Measurements from ENCODE around the gene TNFSF12. TPM values are rescaled to one million over a fixed set of nuclear protein-coding genes. Genes with fewer than 3 reads are reported as not detected.
A peak's percentile ranks its signal among the peaks of the same experiment; 100 is the strongest.

Gene TNFSF12, protein sequence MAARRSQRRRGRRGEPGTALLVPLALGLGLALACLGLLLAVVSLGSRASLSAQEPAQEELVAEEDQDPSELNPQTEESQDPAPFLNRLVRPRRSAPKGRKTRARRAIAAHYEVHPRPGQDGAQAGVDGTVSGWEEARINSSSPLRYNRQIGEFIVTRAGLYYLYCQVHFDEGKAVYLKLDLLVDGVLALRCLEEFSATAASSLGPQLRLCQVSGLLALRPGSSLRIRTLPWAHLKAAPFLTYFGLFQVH
- total RNA-seq (2014; rRNA removed; shearing (Covaris generic)): 8.8 and 9.2 TPM in 2 replicates

DNA sequence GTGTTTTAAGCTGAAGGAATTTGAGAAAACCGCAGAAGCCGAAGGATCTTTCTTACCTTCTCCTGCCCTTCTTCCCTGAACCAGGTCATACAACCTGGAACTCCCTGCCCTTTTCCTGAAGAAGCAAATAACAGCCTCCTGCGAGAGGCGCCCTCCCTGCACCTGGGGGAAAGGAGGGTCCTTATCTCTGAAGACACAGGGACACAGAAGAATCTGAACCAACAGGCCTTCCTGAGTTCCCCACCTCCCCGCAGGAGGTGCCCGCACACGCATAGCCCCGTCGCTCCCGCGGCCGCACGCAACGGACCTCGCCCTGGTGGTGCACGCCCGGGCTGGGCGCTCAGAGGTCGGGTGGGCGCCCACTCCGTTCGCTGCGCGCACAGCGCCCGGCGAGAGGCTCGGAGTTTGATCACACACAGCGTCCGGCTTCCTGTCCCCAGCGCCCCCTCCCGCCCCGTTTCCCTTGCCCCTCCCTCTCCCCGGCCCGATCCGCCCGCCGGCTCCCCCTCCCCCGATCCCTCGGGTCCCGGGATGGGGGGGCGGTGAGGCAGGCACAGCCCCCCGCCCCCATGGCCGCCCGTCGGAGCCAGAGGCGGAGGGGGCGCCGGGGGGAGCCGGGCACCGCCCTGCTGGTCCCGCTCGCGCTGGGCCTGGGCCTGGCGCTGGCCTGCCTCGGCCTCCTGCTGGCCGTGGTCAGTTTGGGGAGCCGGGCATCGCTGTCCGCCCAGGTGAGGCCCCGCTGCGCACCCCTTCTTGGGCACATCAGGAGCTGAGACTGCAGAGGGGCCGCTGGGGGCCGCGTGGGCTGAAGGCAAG, at the start of gene TNFSF12:
TNFSF12 (plus strand) TSS at position 474 of the 816 bp plus-strand sequence; CDS start at position 570, 96 bp downstream.
- peak; percentile 36 for DNase-seq (ENCODE audit: low read depth)

DNA sequence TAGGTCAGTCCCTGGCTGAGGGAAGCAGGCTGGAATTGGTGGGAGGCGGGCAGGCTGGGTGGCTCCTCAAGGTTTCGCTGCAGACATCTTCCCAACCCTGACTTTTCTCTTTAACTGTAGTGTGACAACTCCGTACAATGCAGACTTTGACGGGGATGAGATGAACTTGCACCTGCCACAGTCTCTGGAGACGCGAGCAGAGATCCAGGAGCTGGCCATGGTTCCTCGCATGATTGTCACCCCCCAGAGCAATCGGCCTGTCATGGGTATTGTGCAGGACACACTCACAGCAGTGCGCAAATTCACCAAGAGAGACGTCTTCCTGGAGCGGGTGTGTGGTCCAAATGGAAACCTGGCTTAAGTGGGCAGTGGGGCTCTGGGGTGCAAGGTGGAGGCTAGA, 49.7 kb upstream of the TNFSF12 start:
- DNase-seq (ENCODE audit: low read depth): no peak

DNA sequence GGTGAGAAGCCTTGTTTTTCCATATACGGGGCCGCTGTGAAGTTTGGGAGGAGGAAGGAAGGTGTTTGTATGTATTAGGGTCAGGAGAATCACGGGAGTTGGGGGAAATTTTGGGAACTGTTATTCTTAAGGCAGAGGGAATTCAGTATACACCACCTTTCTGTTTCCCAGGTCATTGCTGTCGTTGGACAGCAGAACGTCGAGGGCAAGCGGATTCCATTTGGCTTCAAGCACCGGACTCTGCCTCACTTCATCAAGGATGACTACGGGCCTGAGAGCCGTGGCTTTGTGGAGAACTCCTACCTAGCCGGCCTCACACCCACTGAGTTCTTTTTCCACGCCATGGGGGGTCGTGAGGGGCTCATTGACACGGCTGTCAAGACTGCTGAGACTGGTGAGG, 47.1 kb upstream of the TNFSF12 start:
- no peak for DNase-seq (ENCODE audit: low read depth)

DNA sequence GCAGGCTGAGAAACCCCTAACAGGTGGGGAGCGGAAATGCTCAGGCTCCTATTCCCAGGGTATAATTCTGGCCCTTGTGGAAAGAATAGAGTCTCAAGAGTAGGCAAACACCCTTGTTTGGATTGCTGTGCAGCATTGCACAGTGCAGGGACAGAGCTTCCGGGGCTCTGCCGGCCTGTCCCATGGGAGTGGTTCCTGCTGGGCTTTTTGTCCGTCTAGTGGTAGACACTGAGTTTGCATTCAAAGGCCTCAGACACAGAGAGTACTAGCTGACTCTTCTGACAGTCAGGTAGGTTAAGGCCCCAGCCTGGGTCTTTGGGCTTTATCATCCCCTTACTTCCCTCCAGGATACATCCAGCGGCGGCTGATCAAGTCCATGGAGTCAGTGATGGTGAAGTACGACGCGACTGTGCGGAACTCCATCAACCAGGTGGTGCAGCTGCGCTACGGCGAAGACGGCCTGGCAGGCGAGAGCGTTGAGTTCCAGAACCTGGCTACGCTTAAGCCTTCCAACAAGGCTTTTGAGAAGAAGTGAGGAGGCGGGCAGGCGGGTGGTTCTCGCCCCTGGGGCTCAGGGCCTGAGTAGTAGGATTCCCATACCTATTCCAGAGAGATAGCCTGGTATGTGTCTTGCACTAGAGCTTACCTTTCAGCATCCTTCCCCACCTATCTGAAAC, 46.5 kb upstream of the TNFSF12 start:
- no peak for DNase-seq (ENCODE audit: low read depth)

DNA sequence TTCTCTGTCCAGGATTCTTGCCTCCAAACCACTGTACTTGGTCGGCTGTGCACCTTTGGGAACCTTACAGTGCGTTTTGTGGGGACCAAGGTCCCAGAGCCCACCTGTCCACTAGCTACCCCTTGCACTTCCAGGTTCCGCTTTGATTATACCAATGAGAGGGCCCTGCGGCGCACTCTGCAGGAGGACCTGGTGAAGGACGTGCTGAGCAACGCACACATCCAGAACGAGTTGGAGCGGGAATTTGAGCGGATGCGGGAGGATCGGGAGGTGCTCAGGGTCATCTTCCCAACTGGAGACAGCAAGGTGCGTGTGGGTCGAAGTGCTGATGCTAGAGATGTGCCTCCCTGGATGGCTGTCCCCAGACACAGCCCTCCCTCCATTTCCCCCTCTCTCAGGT, 45.9 kb upstream of the TNFSF12 start:
- DNase-seq (ENCODE audit: low read depth): no peak

DNA sequence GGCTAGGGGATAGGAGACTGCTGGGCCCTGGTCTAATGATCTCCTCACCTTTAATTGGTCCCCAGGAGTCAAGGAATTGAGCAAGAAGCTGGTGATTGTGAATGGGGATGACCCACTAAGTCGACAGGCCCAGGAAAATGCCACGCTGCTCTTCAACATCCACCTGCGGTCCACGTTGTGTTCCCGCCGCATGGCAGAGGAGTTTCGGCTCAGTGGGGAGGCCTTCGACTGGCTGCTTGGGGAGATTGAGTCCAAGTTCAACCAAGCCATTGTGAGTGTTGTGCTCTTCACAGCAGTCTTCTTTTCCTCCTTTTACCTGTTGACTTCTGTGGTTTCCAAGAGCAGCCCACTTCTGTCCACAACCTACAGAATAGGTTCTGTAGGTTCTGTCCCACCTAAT, 45.3 kb upstream of the TNFSF12 start:
- no peak for DNase-seq (ENCODE audit: low read depth)

DNA sequence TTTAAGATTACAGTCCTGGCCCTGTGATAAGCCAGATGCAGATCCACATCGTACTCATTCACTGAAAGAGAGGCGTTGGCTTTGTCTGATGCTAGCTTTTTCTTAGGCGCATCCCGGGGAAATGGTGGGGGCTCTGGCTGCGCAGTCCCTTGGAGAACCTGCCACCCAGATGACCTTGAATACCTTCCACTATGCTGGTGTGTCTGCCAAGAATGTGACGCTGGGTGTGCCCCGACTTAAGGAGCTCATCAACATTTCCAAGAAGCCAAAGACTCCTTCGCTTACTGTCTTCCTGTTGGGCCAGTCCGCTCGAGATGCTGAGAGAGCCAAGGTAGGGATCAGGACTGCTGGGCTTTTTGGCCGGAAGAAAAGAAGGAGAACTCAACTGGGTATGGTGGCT, 40.7 kb upstream of the TNFSF12 start:
- no peak for DNase-seq (ENCODE audit: low read depth)

DNA sequence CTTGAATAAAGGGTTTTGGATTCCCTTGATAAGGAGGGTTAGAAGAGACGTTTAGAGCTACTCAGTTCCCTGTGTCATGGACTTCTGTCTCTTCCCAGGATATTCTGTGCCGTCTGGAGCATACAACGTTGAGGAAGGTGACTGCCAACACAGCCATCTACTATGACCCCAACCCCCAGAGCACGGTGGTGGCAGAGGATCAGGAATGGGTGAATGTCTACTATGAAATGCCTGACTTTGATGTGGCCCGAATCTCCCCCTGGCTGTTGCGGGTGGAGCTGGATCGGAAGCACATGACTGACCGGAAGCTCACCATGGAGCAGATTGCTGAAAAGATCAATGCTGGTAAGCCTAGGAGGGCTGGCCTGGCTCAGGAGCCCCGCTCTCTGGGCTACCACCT, 40.0 kb upstream of the TNFSF12 start:
- DNase-seq (ENCODE audit: low read depth): no peak

DNA sequence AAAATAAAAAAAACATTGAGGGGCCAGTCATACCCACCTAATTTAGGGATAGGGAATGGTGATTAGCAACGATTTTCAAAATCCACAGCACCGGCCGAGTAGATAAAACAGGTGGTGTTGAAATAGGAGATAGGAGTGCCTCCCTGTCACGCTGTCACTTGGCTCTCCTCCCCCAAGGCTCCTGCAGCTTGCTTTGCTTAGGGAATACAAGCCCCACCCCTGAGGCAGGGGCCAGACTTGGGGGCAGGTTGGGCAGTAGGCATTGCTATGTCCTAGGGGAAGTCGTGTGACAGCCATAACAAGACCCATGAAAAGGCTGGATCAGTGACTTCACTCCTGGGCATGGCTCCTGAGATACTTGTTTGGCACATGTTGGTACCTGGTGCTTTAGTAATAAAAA, 38.9 kb upstream of the TNFSF12 start:
- no peak for DNase-seq (ENCODE audit: low read depth)

DNA sequence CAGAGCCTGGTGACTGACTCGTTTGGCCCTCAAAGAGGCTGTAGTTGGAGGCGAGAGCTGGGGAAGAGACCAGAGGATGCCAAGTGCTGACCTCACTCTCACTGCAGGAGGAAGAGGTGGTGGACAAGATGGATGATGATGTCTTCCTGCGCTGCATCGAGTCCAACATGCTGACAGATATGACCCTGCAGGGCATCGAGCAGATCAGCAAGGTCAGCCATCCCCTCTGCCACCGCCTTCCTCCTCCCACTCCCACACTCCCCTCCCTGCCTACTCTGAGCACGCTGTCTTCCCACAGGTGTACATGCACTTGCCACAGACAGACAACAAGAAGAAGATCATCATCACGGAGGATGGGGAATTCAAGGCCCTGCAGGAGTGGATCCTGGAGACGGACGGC, 37.8 kb upstream of the TNFSF12 start:
- no peak for DNase-seq (ENCODE audit: low read depth)

DNA sequence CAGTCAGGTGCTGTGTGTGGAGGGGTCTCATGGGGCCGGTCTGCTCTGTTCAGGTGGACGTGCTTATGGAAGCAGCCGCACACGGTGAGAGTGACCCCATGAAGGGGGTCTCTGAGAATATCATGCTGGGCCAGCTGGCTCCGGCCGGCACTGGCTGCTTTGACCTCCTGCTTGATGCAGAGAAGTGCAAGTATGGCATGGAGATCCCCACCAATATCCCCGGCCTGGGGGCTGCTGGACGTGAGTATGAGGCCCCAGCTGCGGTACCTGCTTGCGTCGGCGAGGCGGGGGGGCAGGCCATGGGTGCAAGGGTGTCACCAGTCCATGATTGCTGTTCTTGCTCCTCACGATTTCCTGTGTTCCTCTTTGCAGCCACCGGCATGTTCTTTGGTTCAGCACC, 36.8 kb upstream of the TNFSF12 start:
- DNase-seq (ENCODE audit: low read depth): no peak

DNA sequence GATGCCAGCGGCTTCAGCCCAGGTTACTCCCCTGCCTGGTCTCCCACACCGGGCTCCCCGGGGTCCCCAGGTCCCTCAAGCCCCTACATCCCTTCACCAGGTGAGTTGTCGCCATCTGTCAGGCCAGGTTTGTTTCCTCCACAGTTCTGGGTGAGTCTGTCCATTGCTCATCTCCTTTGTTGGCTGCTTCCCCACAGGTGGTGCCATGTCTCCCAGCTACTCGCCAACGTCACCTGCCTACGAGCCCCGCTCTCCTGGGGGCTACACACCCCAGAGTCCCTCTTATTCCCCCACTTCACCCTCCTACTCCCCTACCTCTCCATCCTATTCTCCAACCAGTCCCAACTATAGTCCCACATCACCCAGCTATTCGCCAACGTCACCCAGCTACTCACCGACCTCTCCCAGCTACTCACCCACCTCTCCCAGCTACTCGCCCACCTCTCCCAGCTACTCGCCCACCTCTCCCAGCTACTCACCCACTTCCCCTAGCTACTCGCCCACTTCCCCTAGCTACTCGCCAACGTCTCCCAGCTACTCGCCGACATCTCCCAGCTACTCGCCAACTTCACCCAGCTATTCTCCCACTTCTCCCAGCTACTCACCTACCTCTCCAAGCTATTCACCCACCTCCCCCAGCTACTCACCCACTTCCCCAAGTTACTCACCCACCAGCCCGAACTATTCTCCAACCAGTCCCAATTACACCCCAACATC, 35.9 kb upstream of the TNFSF12 start:
- no peak for DNase-seq (ENCODE audit: low read depth)

DNA sequence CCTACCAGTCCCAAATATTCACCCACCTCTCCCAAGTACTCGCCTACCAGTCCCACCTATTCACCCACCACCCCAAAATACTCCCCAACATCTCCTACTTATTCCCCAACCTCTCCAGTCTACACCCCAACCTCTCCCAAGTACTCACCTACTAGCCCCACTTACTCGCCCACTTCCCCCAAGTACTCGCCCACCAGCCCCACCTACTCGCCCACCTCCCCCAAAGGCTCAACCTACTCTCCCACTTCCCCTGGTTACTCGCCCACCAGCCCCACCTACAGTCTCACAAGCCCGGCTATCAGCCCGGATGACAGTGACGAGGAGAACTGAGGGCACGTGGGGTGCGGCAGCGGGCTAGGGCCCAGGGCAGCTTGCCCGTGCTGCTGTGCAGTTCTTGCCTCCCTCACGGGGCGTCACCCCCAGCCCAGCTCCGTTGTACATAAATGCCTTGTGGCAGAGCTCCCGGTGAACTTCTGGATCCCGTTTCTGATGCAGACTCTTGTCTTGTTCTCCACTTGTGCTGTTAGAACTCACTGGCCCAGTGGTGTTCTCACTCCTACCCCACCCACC, 34.9 kb upstream of the TNFSF12 start:
- DNase-seq (ENCODE audit: low read depth): no peak

DNA sequence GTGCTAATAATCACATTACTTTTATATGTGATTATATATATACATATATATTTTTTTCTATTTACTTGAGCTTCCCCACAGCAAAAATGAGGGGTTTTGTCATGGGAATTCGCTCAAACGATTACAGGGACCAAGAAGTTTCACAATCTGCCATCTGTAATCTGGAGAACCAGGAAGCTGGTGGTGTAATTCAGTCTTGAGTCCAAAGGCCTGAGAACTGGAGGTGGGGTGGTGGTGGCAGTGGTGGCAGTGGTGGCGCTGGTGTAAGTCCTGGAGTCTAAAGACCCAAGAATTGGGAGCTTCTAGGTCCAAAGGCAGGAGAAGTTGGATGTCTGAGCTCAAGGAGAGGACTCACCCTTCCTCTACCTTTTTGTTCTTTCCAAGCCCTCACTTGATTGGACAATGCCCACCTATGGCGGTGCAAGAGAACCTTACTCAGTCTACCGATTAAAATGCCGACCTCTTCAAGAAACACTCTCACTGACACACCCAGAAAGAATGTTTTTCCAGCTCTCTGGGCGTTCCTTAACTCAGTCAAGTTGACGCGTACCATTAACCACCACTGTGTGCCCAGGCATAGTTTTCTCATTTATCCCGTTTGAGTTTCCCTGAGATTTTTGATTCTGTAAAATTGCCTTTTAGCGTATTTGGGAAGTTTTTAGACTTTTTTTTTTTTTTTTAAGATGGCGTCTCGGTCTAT, 32.8 kb upstream of the TNFSF12 start:
- DNase-seq (ENCODE audit: low read depth): no peak

DNA sequence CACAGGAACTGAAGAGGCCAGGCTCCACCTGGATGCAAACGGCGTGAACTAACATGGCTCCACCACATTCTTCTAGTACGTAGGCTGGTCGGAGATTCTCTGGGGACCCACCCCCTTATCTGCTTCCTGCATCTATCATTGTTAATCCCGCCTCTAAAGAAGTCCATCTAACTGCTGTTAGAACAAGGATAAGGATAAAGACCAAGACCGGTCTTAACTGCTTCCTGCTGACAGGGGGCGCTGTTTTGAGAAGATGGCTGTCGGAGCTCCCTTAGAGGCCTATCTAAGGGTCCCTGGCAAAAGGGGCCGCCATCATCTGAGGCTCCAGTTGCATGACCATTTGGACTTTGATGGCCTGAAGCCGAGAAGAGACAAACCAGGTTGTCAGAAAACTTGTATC, 25.8 kb upstream of the TNFSF12 start:
- DNase-seq (ENCODE audit: low read depth): peak; percentile 7

DNA sequence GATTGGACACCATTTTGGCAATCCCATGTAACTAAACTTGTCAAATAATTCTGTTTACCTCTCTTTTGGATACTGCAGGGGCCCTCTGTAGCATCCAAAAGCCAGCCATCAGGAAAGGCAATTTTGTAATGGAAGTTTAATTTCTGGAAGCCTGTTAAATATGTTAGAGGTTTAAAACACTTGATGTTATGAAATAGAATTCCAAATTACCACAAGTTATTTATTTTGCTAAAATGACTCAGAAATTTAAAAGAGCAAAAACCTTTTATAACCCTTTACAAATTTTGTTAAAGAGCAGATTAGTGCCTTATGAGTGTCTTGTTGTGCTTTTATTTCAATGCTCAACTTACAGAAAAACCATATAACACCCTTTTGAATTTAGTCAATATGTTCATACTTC, 20.0 kb upstream of the TNFSF12 start:
- DNase-seq (ENCODE audit: low read depth): no peak

DNA sequence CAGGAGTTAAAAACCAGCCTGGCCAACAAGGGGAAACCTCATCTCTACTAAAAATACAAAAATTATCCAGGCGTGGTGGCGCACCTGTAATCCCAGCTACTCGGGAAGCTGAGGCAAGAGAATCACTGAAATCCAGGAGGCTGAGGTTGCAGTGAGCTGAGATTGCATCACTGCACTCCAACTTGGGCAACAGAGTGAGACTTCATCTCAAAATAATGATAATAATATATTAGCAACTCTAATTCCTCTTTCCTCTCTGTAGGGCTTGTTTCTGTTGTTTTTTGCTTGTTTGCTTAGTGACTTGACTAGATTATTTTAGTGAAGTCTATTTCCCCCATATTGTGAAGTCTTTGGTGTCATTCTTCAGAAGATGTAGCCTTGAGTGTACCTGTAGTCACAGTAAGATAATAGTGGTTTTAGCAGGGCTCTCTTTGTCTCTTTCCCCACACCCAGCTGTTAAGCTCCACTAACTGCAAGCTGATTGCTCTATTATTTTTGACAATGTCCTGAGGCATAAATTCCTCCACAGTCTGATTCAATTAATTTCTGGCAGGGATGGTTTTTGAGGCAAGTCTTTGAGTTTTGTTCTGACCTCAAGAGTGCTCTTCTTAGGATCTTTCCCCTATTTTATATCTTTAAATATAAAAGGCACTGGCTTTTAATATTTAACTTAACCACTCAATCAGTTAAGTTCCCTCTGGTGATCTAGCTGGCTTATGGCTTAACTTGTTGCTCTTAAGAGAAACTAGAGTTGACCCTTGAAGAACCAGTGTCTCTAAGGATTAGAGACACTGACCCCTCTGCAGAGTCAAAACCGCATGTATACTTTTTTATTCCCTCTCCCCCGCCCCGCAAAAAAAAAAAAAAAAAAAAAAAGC, 18.6 kb upstream of the TNFSF12 start:
- DNase-seq (ENCODE audit: low read depth): peak; percentile 28

DNA sequence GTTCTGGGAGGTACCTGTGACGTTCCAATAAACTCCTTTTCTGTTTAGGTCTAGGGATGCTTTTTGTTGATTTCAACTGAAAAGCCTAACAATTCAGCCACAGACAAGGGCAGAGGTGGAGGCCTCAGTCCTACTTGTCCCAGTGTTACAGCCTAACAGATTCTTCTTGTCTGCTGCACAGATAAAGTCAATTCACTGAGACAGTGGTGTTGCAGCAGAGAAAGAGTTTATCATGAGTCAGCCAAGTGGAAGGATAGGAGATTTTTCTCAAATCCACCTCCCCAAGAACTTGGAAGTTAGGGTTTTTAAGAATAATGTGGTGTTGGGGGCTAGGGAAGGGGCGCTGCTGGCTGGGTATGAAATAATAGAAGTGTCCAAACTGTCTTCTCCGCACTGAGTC, 10.8 kb upstream of the TNFSF12 start:
- DNase-seq (ENCODE audit: low read depth): no peak

DNA sequence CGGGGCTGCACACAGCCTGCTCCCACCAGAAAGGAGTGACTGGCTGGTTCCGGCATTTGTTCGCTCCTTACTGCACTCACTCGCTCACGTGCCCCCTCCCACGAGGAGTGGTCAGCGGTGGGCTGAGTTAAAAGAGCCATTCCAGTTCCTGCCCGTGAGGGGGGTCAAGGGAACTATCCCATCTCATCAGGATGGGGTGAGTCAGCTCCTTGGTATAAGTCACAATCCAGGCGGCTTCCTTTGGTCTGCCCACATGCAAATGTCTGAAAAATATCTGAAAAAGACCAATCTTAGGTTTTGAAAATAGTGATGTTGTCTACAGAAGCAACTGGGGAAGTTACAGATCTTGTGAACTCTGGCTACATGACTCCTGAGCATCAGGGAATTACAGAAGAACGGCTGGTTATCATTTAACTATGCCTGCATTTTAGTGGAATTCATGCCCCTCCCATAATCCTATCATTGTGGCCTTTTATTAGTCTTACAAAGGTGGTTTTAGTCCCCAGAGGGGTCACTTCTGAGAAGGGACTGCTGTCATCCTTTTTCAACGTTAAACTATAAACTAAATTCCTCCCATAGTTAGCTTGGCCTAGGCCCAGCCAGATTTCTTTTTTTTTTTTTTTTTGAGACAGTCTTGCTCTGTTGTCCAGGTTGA, 9.8 kb upstream of the TNFSF12 start:
- DNase-seq (ENCODE audit: low read depth): no peak
